Ascending aorta (tissue), 2 donors: ENCODE data around the gene ARHGEF10L. TPM values are rescaled to one million over a fixed set of nuclear protein-coding genes. Genes with fewer than 3 reads are reported as not detected.

Experiments
- DNase-seq, 2 donors: peaks; one replicate each; pipeline ENCODE4 v3.0.0-alpha.2; 2019; ENCODE audit warnings: low spot score in 2 of 2
- H3K27ac ChIP-seq, 2 donors: fragments of 200-600 bp; sonication (generic); one replicate each; pipeline ENCODE4 v1.5.1; 2016 to 2017; ENCODE audit warnings: mild to moderate bottlenecking in 1 of 2
- H3K27me3 ChIP-seq: fragments of 200-600 bp; sonication (generic); one replicate; pipeline ENCODE4 v1.5.1; 2017
- H3K36me3 ChIP-seq, 2 donors: fragments of 200-600 bp; sonication (generic); one replicate each; pipeline ENCODE4 v1.5.1; 2016
- H3K4me1 ChIP-seq, 2 donors: fragments of 200-600 bp; sonication (generic); one replicate each; pipeline ENCODE4 v1.5.1; 2016 to 2017; ENCODE audit warnings: mild to moderate bottlenecking in 1 of 2
- H3K4me3 ChIP-seq, 2 donors: fragments of 200-600 bp; sonication (generic); one replicate each; pipeline ENCODE4 v1.5.1; 2016 to 2017; ENCODE audit warnings: mild to moderate bottlenecking in 1 of 2
- H3K9me3 ChIP-seq, 2 donors: fragments of 200-600 bp; sonication (generic); one replicate each; pipeline ENCODE4 v1.5.1; 2016
- intact Hi-C: fragments of 100-400 bp; cut with DNase I; formaldehyde crosslinking; loops from one replicate; pipeline ENCODE4 v1.15.1; 2023
- total RNA-seq: library from RNA; depleted of rRNA; stranded (reverse); fragments of >200 nt; gene quantifications from one replicate; pipeline ENCODE4 v1.1.0, GENCODE V29; 2016
- TF ChIP-seq, protein P1 (sequence below), 3 experiments: fragments of 200-600 bp in 2 of 3; fragments of 450-650 bp in 1 of 3; sonication (generic) in 2 of 3; IDR thresholded peaks; one replicate each; pipeline ENCODE4 v1.5.1; 2016 to 2019; ENCODE audit warnings: antibody characterized with exemption in 3 of 3, mild to moderate bottlenecking in 1 of 3, moderate library complexity in 1 of 3

Gene ARHGEF10L
- total RNA-seq, 1 donor from 2014 or later: 177 TPM

DNA sequence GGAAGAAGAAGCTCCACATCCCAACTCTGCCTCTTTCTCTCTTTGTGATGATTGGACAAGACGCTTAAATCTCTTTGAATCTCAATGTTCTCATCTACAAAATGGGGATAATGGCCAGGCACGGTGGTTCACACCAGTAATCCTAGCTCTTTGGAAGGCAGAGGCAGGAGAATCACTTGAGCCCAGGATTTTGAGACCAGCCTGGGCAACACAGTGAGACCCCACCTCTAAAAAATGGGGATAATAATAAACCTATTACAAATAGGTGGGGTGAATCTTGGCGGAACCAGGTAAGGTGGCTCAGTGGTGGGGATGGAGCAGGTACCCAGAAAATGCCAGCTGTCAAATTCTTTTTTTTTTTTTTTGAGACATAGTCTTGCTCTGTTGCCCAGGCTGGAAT, 29.4 kb upstream of the ARHGEF10L start:
- intact Hi-C loops: no loop called here
- TF ChIP-seq, protein P1, sequence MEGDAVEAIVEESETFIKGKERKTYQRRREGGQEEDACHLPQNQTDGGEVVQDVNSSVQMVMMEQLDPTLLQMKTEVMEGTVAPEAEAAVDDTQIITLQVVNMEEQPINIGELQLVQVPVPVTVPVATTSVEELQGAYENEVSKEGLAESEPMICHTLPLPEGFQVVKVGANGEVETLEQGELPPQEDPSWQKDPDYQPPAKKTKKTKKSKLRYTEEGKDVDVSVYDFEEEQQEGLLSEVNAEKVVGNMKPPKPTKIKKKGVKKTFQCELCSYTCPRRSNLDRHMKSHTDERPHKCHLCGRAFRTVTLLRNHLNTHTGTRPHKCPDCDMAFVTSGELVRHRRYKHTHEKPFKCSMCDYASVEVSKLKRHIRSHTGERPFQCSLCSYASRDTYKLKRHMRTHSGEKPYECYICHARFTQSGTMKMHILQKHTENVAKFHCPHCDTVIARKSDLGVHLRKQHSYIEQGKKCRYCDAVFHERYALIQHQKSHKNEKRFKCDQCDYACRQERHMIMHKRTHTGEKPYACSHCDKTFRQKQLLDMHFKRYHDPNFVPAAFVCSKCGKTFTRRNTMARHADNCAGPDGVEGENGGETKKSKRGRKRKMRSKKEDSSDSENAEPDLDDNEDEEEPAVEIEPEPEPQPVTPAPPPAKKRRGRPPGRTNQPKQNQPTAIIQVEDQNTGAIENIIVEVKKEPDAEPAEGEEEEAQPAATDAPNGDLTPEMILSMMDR (IDR thresholded peaks at IDR 0.05): no peak

DNA sequence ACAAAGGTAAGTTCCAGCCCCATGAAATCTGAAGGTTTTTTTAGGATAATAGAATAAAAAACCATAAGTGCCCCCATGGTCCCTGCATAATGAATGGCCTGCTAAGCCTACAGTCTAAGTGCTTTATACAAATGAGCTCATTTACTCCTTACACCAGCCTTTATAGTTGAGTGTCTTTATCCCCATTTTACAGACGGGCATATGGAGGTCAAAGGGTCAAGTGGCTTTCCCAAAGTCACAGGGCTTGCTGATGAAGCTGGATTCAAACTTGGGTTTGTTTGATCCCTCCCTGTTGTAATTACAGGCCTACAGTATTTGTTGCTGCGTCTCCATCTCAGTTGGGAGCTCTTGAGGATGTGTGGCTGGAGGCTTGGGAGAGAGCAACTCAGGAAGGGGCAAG, 28.3 kb upstream of the ARHGEF10L start:
- intact Hi-C loops: no loop called here
- no peak overlapping the region for H3K27ac ChIP-seq
- no peaks in the 10 kb centered on the region for H3K4me1 ChIP-seq
- H3K4me3 ChIP-seq: no peak overlapping the region
- H3K9me3 ChIP-seq: no peaks in the 10 kb centered on the region
- TF ChIP-seq, protein P1 (IDR thresholded peaks at IDR 0.05): no peak
- no peaks in the 10 kb centered on the region for H3K36me3 ChIP-seq
- no peaks in the 10 kb centered on the region for H3K27me3 ChIP-seq
- DNase-seq: no peak

More for the DNA sequence above, 29.4 kb upstream of the ARHGEF10L start:
- Histone ChIP-seq H3K27me3 (no peaks in the 10 kb centered on the region), H3K9me3 (no peaks in the 10 kb centered on the region), H3K36me3 (no peaks in the 10 kb centered on the region), H3K4me3 (no peak overlapping the region), H3K27ac (no peak overlapping the region), H3K4me1 (no peaks in the 10 kb centered on the region)
- no peak for DNase-seq

DNA sequence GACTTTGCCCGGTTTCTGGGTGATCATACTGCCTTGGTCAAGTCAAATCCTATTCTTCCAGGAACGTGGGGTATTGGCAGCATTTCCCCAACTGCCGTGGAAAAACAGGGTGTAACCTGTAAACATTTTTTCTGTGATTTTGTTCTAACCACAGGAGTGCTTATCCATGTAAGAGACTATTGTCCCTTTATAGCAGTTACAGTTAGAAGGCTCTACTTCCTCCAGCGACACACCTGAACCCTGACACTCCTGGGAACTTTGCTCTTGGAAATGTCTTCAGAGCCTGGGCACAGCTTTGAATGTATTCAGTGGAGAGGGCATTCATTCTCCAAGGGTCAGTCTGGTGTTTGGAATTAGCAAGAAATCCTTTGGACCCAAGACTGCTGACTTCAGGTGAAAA, 26.4 kb upstream of the ARHGEF10L start:
- Histone ChIP-seq H3K9me3 (no peaks in the 10 kb centered on the region), H3K4me3 (no peak overlapping the region), H3K36me3 (no peaks in the 10 kb centered on the region), H3K27ac (no peak overlapping the region), H3K4me1 (no peaks in the 10 kb centered on the region), H3K27me3 (no peaks in the 10 kb centered on the region)
- TF ChIP-seq, protein P1 (IDR thresholded peaks at IDR 0.05): no peak
- no peak for DNase-seq
- intact Hi-C loops: no loop called here

DNA sequence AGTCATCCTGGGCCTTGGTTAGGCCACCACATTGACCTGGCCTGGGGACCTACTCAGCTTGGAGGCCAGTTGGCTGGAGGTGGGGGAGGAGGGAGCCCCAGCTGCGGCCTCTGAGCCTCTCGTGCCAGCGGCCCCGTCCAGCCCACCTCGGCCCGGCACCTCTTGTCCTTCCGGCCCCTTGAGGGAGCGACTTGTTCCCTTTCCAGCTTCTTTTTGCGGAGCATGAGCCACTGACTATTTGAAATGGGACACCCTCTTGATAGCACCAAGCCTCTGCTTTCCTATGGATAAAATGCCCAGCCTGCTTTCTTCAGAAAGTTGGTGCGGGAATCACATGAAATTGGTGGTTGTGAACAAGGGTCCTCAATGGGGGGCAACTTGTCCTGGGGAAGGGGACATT, 24.7 kb upstream of the ARHGEF10L start:
- intact Hi-C loops: no loop called here
- Histone ChIP-seq H3K4me1 (no peaks in the 10 kb centered on the region), H3K4me3 (no peak overlapping the region), H3K27me3 (no peaks in the 10 kb centered on the region), H3K9me3 (no peaks in the 10 kb centered on the region), H3K36me3 (no peaks in the 10 kb centered on the region), H3K27ac (no peak overlapping the region)
- TF ChIP-seq, protein P1 (IDR thresholded peaks at IDR 0.05): no peak
- DNase-seq: no peak

DNA sequence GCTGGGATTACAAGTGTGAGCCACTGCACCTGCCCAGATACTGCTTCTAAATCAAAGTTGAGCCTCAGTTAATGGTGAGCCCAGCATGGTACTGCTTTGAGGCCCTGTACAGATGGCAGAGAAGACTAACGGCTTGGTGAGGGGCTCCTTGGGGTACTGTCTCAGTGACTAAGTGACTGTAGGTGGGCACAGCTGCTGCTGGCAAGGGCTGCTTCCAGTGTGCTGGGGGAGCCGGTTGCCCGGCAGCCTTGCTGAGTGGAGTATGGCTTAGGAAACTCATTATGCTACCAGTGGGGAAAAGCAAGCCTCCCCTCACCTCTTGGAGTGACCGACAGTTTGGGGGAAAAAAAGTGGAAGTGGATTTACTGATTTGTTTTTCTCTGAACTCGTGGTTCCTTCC, 23.6 kb upstream of the ARHGEF10L start:
- no peak for DNase-seq
- Histone ChIP-seq H3K27me3 (no peaks in the 10 kb centered on the region), H3K4me1 (no peaks in the 10 kb centered on the region), H3K27ac (no peak overlapping the region), H3K4me3 (no peak overlapping the region), H3K9me3 (no peaks in the 10 kb centered on the region), H3K36me3 (no peaks in the 10 kb centered on the region)
- TF ChIP-seq, protein P1 (IDR thresholded peaks at IDR 0.05): no peak
- intact Hi-C loops: no loop called here
